Bone marrow (tissue), 2 donors: ENCODE measurements around the gene NUDCD3.
A peak's percentile ranks its signal among the peaks of the same experiment; 100 is the strongest.

Experiments
- DNase-seq, 2 donors: peaks; one replicate each; lab custom pipeline; 2025; lab: John Stamatoyannopoulos, UW

NUDCD3 gene

GRCh38 chr7:44477938-44478337 is 12.5 kb downstream of the NUDCD3 start:
- no peak for DNase-seq

GRCh38 chr7:44477063-44477830 is 13.2 kb downstream of the NUDCD3 start:
- DNase-seq: peak; percentile 1 to 41

GRCh38 chr7:44476313-44476712 is 14.1 kb downstream of the NUDCD3 start:
- DNase-seq: no peak

- no peak for DNase-seq
Measured at GRCh38 chr7:44473295-44473694, 17.2 kb downstream of the NUDCD3 start.

GRCh38 chr7:44472843-44473242 is 17.6 kb downstream of the NUDCD3 start:
- no peak for DNase-seq

- DNase-seq: no peak
Measured at GRCh38 chr7:44471850-44472249, 18.6 kb downstream of the NUDCD3 start.

- no peak for DNase-seq
Measured at GRCh38 chr7:44471436-44471835, 19.0 kb downstream of the NUDCD3 start.

GRCh38 chr7:44470628-44471245 is 19.7 kb downstream of the NUDCD3 start:
- no peak for DNase-seq

- DNase-seq: no peak
Measured at GRCh38 chr7:44470135-44470479, 20.4 kb downstream of the NUDCD3 start.

GRCh38 chr7:44469461-44470134 is 20.9 kb downstream of the NUDCD3 start:
- no peak for DNase-seq

- DNase-seq: no peak
Measured at GRCh38 chr7:44467217-44467548, 23.3 kb downstream of the NUDCD3 start.

GRCh38 chr7:44466300-44467216 is 23.9 kb downstream of the NUDCD3 start:
- DNase-seq: no peak

- no peak for DNase-seq
Measured at GRCh38 chr7:44465490-44465889, 25.0 kb downstream of the NUDCD3 start.

- DNase-seq: no peak
Measured at GRCh38 chr7:44463169-44463808, 27.2 kb downstream of the NUDCD3 start.

GRCh38 chr7:44461387-44461786 is 29.1 kb downstream of the NUDCD3 start:
- DNase-seq: peak in 1 of 2 donors; percentile 50

GRCh38 chr7:44460325-44460724 is 30.1 kb downstream of the NUDCD3 start:
- peak in 1 of 2 donors; percentile 62 for DNase-seq

GRCh38 chr7:44455155-44455554 is 35.3 kb downstream of the NUDCD3 start:
- no peak for DNase-seq

GRCh38 chr7:44454348-44454747 is 36.1 kb downstream of the NUDCD3 start:
- no peak for DNase-seq

- no peak for DNase-seq
Measured at GRCh38 chr7:44451123-44451522, 39.3 kb downstream of the NUDCD3 start.

GRCh38 chr7:44449584-44449928 is 40.9 kb downstream of the NUDCD3 start:
- DNase-seq: peak in 1 of 2 donors; percentile 30

- DNase-seq: no peak
Measured at GRCh38 chr7:44448922-44449583, 41.4 kb downstream of the NUDCD3 start.
